GM18951 (cell line): Measurements from ENCODE around the gene NTS.

ENCODE experiments used
- POLR2A ChIP-seq: IDR thresholded peaks from 4 replicates; pipeline ENCODE4 v1.6.1; 2011; ENCODE audit warnings: mild to moderate bottlenecking; ENCODE audit not compliant: insufficient read length, insufficient read depth; ENCODE audit errors: extremely low read depth
- in situ Hi-C: fragments of 300-500 bp; cut with MboI; formaldehyde crosslinking; loops from one replicate; pipeline ENCODE4 v1.12.0; 2022; ENCODE audit warnings: low sequenced_read_pairs, mixed read lengths, inconsistent platforms; ENCODE audit not compliant: unreplicated experiment

Gene NTS

DNA sequence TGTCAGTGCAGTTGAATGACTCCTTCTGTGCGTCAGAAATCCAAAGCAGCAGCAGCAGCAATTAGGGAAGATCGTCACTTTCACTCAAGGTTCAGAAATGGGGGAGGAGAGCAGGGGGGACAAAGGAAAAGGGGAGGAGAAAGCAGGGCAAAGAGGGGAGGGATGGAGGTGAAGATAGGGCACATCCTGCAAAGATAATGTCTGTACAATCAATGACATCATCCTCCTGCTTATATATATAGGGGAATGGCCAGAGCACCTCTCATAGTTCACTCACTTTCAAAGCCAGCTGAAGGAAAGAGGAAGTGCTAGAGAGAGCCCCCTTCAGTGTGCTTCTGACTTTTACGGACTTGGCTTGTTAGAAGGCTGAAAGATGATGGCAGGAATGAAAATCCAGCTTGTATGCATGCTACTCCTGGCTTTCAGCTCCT, at the start of gene NTS:
Gene NTS, plus strand, starts transcription at position 265 of the 431 bp plus-strand sequence. Its CDS starts 109 bp downstream, at position 374.
- in situ Hi-C loops: no loop called here
- no peak for TF ChIP-seq POLR2A

- in situ Hi-C loops: no loop called here
- no peak for TF ChIP-seq POLR2A
Measured at GRCh38 chr12:85825746-85826145, 48.3 kb upstream of the NTS start.

- TF ChIP-seq POLR2A: no peak
- in situ Hi-C loops: no loop called here
Measured at GRCh38 chr12:85828576-85828975, 45.5 kb upstream of the NTS start.

DNA sequence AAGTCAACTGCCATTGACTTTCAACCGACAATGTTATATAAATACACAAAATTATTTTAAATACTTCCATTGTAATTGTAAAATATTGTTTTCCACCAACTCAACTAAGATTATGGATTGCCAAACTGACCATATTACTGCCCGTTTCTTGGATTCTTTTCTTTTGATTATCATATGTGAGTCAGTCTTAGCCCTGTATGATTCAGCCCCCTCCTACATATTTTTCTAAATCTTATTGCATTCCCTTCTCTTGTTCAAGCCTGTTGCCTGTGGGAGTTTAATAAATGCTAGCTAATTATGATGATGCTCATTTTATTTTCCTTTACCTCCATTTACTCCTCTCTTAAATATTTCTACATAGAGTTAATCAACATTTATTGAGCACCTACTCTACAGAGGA, 44.7 kb upstream of the NTS start:
- TF ChIP-seq POLR2A: no peak
- in situ Hi-C loops: no loop called here

DNA sequence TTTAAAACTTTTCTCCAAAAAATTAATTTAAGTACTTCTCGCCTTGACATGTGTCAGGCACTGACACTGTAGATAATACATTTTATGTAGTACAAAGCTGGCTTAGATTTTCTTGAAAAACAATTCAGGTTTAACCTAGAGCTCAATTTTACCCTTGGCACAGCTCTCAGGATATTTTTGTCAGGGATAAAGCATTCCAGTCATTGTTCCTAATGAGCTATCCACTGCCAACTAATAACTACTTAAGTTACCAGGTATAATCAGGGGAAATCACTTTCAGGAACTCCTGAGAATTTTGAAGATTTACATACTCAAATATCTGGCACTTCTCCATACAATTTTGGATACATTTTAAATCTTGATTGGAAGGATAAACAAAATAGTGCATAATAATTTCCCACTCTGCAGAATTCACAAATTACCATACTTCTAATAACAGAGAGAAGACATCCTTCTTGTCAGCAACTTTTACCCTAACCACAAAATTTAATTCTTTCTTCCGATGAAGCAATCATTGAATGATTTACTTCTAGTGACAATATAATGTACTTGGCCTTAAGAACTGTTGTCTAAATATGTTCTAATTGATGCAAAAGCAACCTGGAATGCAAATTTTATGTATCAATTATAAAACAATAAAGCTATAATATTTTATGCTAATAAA, 42.6 kb upstream of the NTS start:
- no peak for TF ChIP-seq POLR2A
- in situ Hi-C loops: no loop called here

- no peak for TF ChIP-seq POLR2A
- in situ Hi-C loops: no loop called here
Measured at GRCh38 chr12:85833579-85833978, 40.5 kb upstream of the NTS start.

- TF ChIP-seq POLR2A: no peak
- in situ Hi-C loops: no loop called here
Measured at GRCh38 chr12:85834378-85834777, 39.7 kb upstream of the NTS start.

- no peak for TF ChIP-seq POLR2A
- in situ Hi-C loops: no loop called here
Measured at GRCh38 chr12:85835426-85836196, 38.5 kb upstream of the NTS start.

DNA sequence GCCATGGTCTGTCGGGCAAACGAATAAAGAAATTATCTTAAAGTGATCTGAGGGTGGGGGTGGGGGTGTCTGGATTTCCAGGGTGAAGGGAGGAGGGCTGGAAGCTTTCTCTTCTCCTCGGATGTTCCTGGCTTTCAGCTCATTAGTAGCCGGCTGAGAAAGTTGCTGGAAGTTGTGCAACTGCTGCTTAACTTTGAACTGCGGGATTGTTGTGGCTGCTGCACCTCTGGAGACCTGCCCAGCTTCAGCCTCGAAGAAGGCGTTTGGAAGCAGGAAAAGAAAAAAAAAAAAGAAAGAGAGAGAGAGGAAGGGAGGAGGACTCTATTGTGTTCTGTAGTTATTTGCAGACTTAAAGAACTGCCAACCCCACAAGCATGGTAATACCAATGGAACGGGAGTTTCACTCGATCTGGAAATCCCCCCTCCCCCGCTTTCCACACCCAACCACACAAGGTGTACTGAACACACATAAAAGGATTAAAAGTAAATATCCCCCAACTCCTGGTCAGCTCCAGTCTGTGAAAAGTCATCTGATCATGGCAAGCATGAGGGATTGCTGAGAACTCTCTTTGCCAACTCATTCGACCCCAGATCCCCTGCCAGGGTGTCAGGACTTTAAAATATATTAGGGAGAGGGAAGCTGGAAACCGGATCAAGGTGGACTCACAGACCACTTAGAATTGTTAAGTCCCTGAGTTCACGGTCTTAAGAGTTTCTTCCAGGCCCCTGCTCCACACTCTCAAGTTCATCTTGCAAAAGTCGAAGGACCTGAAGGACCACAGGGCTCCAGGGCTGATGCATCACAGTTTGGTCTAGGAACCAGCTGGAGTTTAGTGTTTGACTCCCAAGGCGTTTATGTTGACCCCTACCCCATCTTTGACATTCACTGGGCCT, 37.7 kb upstream of the NTS start, which contains the start of gene RASSF9:
Gene RASSF9, minus strand, starts transcription at position 213 of the 894 bp plus-strand sequence. Its CDS starts 208 bp downstream, at position 5.
- in situ Hi-C loops: no loop called here
- TF ChIP-seq POLR2A: no peak

DNA sequence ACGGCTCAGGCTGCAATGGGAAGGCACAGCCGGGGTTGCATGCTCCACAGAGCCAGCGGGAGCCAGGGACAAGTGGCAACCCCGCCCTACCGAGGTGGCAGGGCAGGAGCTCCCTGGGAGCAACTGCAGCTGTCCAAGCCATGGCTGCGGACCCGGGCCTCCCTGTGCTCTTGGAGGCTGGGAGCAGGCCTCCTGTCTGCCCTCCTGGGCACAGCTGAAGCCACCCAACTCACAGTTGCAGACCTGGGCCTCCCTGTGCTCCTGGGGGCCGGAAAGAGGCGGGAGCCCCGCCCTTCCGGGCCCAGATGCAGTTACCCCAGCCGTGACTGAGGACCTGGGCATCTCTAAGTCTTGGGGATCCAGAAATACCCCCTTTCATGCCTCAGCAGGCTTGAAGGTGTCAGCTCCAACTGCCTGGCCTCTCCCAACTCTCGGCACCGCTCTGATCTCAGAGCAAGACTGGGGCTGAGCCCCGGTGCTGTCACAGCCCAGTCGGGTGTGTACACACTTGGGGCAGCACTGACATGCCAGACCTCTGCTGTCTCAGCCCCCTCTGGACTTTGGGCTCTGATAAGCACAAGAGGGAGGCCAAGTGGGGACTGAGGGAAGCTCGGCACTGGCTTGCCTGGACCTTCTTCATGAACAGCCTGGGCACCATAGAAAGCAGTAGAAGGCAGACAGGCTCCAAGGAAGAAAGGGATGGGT, 30.3 kb upstream of the NTS start:
- no peak for TF ChIP-seq POLR2A
- in situ Hi-C loops: no loop called here

GRCh38 chr12:85849344-85849743, 24.8 kb upstream of the NTS start:
- TF ChIP-seq POLR2A: no peak

GRCh38 chr12:85855305-85855704, 18.8 kb upstream of the NTS start:
- in situ Hi-C loops: no loop called here
- no peak for TF ChIP-seq POLR2A

More at GRCh38 chr12:85849344-85849743, 24.8 kb upstream of the NTS start:
- in situ Hi-C loops: no loop called here
